ENCODE data around the gene PPP6R3.

PPP6R3 gene

DNA sequence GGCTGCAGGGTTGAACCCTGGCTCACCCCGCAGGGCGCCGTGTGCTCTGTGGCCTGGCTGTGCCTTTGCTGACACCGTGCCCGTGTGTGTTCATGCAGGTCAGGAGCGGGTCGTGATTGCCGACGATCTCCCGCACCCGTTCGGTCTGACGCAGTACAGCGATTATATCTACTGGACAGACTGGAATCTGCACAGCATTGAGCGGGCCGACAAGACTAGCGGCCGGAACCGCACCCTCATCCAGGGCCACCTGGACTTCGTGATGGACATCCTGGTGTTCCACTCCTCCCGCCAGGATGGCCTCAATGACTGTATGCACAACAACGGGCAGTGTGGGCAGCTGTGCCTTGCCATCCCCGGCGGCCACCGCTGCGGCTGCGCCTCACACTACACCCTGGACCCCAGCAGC is 47.0 kb upstream of the PPP6R3 start:
- Histone ChIP-seq H2AFZ (ENCODE audit: low read depth, low read length) (no peak overlapping the region), H3K4me1 (ENCODE audit: insufficient read depth, low read length) (no peaks in the 10 kb centered on the region)

DNA sequence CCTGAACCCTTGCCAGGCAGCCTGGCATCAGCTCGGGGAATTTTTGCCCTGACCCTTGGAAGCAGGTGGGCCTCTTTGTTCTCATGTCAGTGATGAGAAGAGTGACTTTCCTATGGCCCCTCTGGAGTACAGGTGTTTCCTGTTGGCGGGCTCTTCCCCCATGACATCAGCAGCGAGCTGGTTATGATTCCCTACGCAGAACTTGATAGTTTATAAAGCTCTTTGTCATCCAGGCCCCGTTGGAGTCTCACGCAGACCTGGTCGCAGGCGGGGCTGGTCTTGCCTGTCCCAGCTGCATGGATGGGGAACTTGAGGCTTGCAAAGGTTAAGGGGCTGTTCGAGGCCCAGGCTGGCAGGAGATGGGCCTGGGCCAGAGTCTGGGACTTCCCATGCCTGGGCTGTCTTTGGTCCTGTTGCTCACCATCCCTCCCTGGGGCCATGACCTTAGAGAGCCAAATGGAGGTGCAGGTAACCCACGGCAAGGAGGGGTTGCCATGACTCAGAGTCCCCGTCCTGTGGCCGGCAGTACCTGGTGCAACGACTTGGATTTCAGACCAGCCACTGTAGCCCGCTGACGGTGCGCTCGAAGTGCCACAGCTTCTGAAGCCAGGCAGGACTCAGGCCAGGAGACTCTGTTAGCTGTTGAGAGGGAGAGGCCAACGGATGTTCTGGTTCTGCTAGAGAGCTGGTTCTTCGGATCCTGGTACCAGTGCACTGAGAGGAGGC is 45.9 kb upstream of the PPP6R3 start:
- TF ChIP-seq, protein P1, sequence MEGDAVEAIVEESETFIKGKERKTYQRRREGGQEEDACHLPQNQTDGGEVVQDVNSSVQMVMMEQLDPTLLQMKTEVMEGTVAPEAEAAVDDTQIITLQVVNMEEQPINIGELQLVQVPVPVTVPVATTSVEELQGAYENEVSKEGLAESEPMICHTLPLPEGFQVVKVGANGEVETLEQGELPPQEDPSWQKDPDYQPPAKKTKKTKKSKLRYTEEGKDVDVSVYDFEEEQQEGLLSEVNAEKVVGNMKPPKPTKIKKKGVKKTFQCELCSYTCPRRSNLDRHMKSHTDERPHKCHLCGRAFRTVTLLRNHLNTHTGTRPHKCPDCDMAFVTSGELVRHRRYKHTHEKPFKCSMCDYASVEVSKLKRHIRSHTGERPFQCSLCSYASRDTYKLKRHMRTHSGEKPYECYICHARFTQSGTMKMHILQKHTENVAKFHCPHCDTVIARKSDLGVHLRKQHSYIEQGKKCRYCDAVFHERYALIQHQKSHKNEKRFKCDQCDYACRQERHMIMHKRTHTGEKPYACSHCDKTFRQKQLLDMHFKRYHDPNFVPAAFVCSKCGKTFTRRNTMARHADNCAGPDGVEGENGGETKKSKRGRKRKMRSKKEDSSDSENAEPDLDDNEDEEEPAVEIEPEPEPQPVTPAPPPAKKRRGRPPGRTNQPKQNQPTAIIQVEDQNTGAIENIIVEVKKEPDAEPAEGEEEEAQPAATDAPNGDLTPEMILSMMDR (IDR thresholded peaks at IDR 0.05; ENCODE audit: borderline replicate concordance, extremely low read depth, low read length, poor library complexity, severe bottlenecking) = no peak
- TF ChIP-seq EZH2 (IDR thresholded peaks at IDR 0.05; ENCODE audit: borderline replicate concordance, low read depth, low read length, severe bottlenecking) = no peak
- Histone ChIP-seq H3K27me3 (ENCODE audit: insufficient read depth, low read length, poor library complexity) (no peaks in the 10 kb centered on the region), H2AFZ (ENCODE audit: low read depth, low read length) (no peak overlapping the region), H3K4me1 (ENCODE audit: insufficient read depth, low read length) (no peaks in the 10 kb centered on the region), H3K4me3 (ENCODE audit: low read depth in 1 of 2, low read length in 2 of 2) (no peak overlapping the region), H3K9me3 (ENCODE audit: insufficient read depth, low read length, severe bottlenecking) (no peaks in the 10 kb centered on the region), H3K4me2 (ENCODE audit: insufficient read depth, low read length) (no peak overlapping the region), H3K9ac (ENCODE audit: low read depth, low read length) (no peak overlapping the region), H4K20me1 (ENCODE audit: insufficient read depth, low read length) (no peaks in the 10 kb centered on the region; the same call in 1 of the 2 replicates), H3K36me3 (ENCODE audit: insufficient read depth, low read length) (peaks cover 73% of the 10 kb centered on the region), H3K79me2 (ENCODE audit: insufficient read depth, low read length) (no peaks in the 10 kb centered on the region), H3K27ac (ENCODE audit: low read length) (no peak overlapping the region)
- ATAC-seq (ENCODE audit: insufficient read depth, low read depth) (no peak), DNase-seq (no peak)

More for the DNA sequence above, 47.0 kb upstream of the PPP6R3 start:
- no peak overlapping the region for H3K4me3 ChIP-seq (ENCODE audit: low read depth in 1 of 2, low read length in 2 of 2)
- H3K36me3 ChIP-seq (ENCODE audit: insufficient read depth, low read length) = peaks cover 73% of the 10 kb centered on the region
- no peaks in the 10 kb centered on the region for H3K79me2 ChIP-seq (ENCODE audit: insufficient read depth, low read length)
- no peak overlapping the region for H3K4me2 ChIP-seq (ENCODE audit: insufficient read depth, low read length)
- no peak overlapping the region for H3K27ac ChIP-seq (ENCODE audit: low read length)
- H4K20me1 ChIP-seq (ENCODE audit: insufficient read depth, low read length) = no peaks in the 10 kb centered on the region
- no peaks in the 10 kb centered on the region for H3K9me3 ChIP-seq (ENCODE audit: insufficient read depth, low read length, severe bottlenecking)
- no peak for ATAC-seq (ENCODE audit: insufficient read depth, low read depth)
- no peak overlapping the region for H3K9ac ChIP-seq (ENCODE audit: low read depth, low read length)
- H3K27me3 ChIP-seq (ENCODE audit: insufficient read depth, low read length, poor library complexity) = no peaks in the 10 kb centered on the region
- no peak for DNase-seq
- TF ChIP-seq, protein P1 (IDR thresholded peaks at IDR 0.05; ENCODE audit: borderline replicate concordance, extremely low read depth, low read length, poor library complexity, severe bottlenecking) = no peak
- TF ChIP-seq EZH2 (IDR thresholded peaks at IDR 0.05; ENCODE audit: borderline replicate concordance, low read depth, low read length, severe bottlenecking) = no peak

DNA sequence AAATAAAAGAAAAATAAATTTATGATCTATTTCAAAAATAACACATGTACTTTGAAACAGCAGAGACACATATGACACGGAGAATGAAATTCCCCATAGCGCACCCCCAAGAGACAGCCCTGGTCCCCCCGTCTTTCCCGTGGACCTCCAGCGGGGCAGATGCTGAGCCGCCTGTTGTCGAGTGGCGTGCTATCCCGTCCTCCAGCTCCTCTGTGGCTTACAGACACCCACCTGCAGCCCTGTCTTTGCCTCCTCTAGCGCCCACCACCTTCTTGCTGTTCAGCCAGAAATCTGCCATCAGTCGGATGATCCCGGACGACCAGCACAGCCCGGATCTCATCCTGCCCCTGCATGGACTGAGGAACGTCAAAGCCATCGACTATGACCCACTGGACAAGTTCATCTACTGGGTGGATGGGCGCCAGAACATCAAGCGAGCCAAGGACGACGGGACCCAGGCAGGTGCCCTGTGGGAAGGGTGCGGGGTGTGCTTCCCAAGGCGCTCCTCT is 44.4 kb upstream of the PPP6R3 start:
- Histone ChIP-seq H3K4me1 (ENCODE audit: insufficient read depth, low read length) (no peaks in the 10 kb centered on the region), H3K4me3 (ENCODE audit: low read depth in 1 of 2, low read length in 2 of 2) (no peak overlapping the region), H3K79me2 (ENCODE audit: insufficient read depth, low read length) (no peaks in the 10 kb centered on the region), H3K4me2 (ENCODE audit: insufficient read depth, low read length) (no peak overlapping the region), H3K9ac (ENCODE audit: low read depth, low read length) (no peak overlapping the region), H3K27me3 (ENCODE audit: insufficient read depth, low read length, poor library complexity) (no peaks in the 10 kb centered on the region), H3K36me3 (ENCODE audit: insufficient read depth, low read length) (peaks cover 68% of the 10 kb centered on the region), H4K20me1 (ENCODE audit: insufficient read depth, low read length) (no peaks in the 10 kb centered on the region; the same call in 1 of the 2 replicates), H3K27ac (ENCODE audit: low read length) (no peak overlapping the region), H3K9me3 (ENCODE audit: insufficient read depth, low read length, severe bottlenecking) (no peaks in the 10 kb centered on the region), H2AFZ (ENCODE audit: low read depth, low read length) (no peak overlapping the region)
- no peak for ATAC-seq (ENCODE audit: insufficient read depth, low read depth)
- no peak for DNase-seq
- TF ChIP-seq, protein P1 (IDR thresholded peaks at IDR 0.05; ENCODE audit: borderline replicate concordance, extremely low read depth, low read length, poor library complexity, severe bottlenecking) = no peak
- no peak for TF ChIP-seq EZH2 (IDR thresholded peaks at IDR 0.05; ENCODE audit: borderline replicate concordance, low read depth, low read length, severe bottlenecking)
